CD4-positive, alpha-beta T cell treated with Interleukin-2 at 100 ng/mL for 4 hours (primary cell): ENCODE data around the gene FAM9C.
A peak's percentile ranks its signal among the peaks of the same experiment; 100 is the strongest.

Source experiments
- DNase-seq: peaks from one replicate; pipeline ENCODE4 v3.0.0-alpha.2; 2020; ENCODE audit warnings: low spot score

Gene FAM9C

GRCh38 chrX:13007519-13008188, 36.8 kb downstream of the FAM9C start:
- no peak for DNase-seq

- no peak for DNase-seq
These were observed 38.6 kb downstream of the FAM9C start for GRCh38 chrX:13005661-13006473.

- DNase-seq: peak; percentile 58
These were observed 42.3 kb downstream of the FAM9C start for GRCh38 chrX:13001961-13002671.

- no peak for DNase-seq
These were observed 43.3 kb downstream of the FAM9C start for GRCh38 chrX:13001097-13001496.

GRCh38 chrX:13000301-13000811, 44.1 kb downstream of the FAM9C start:
- peak; percentile 56 for DNase-seq

GRCh38 chrX:12999422-12999821, 45.0 kb downstream of the FAM9C start:
- DNase-seq: peak; percentile 48

- no peak for DNase-seq
These were observed 46.3 kb downstream of the FAM9C start for GRCh38 chrX:12997906-12998687.

GRCh38 chrX:12996934-12997435, 47.4 kb downstream of the FAM9C start:
- DNase-seq: no peak

GRCh38 chrX:12994321-12994720, 50.1 kb downstream of the FAM9C start:
- DNase-seq: no peak

GRCh38 chrX:12993826-12994225, 50.6 kb downstream of the FAM9C start:
- no peak for DNase-seq

GRCh38 chrX:12992544-12993118, 51.8 kb downstream of the FAM9C start:
- no peak for DNase-seq

- no peak for DNase-seq
These were observed 52.8 kb downstream of the FAM9C start for GRCh38 chrX:12991575-12991974.

GRCh38 chrX:12989461-12989860, 55.0 kb downstream of the FAM9C start:
- DNase-seq: no peak

GRCh38 chrX:12988797-12989196, 55.6 kb downstream of the FAM9C start:
- DNase-seq: no peak

GRCh38 chrX:12987900-12988594, 56.4 kb downstream of the FAM9C start:
- no peak for DNase-seq

- no peak for DNase-seq
These were observed 57.1 kb downstream of the FAM9C start for GRCh38 chrX:12987340-12987739.

- no peak for DNase-seq
These were observed 57.5 kb downstream of the FAM9C start for GRCh38 chrX:12986886-12987285.

GRCh38 chrX:12986164-12986779, 58.1 kb downstream of the FAM9C start:
- no peak for DNase-seq
